GM19438 (cell line): ENCODE measurements around the gene PURA.

ENCODE experiments used
- ATAC-seq: cut with Tn5 transposase; IDR thresholded peaks from one replicate; pipeline ENCODE4 v1.9.1; 2021; ENCODE audit warnings: low read depth; ENCODE audit not compliant: unreplicated experiment

Gene PURA

GRCh38 chr5:140109018-140109758 lies 4.7 kb upstream of the PURA start:
- ATAC-seq = no peak

- no peak for ATAC-seq
Measured at GRCh38 chr5:140109759-140110645, 3.9 kb upstream of the PURA start.

- no peak for ATAC-seq
Measured at GRCh38 chr5:140110646-140110957, 3.3 kb upstream of the PURA start.

GRCh38 chr5:140111011-140111858 lies 2.7 kb upstream of the PURA start:
- ATAC-seq = no peak

- ATAC-seq = no peak
Measured at GRCh38 chr5:140111859-140112551, 1.9 kb upstream of the PURA start.

- ATAC-seq = no peak
Measured at GRCh38 chr5:140112685-140113179, 1.2 kb upstream of the PURA start.

GRCh38 chr5:140113180-140113698 lies 670 bp upstream of the PURA start:
- ATAC-seq = no peak

GRCh38 chr5:140114341-140115185 lies 654 bp downstream of the PURA start:
- peak; percentile 34 for ATAC-seq

- ATAC-seq = no peak
Measured at GRCh38 chr5:140115186-140115500, 1.2 kb downstream of the PURA start.

- no peak for ATAC-seq
Measured at GRCh38 chr5:140116716-140117115, 2.8 kb downstream of the PURA start.

GRCh38 chr5:140117523-140117922 lies 3.6 kb downstream of the PURA start:
- no peak for ATAC-seq

GRCh38 chr5:140118302-140118936 lies 4.5 kb downstream of the PURA start:
- ATAC-seq = no peak

GRCh38 chr5:140125637-140126036 lies 11.7 kb downstream of the PURA start, which contains the start of gene IGIP:
TSS of gene IGIP (plus strand) at chr5:140125937. CDS start at chr5:140128477, 2,540 bp downstream.
- no peak for ATAC-seq

- no peak for ATAC-seq
Measured at GRCh38 chr5:140126315-140127012, 12.6 kb downstream of the PURA start.

- ATAC-seq = no peak
Measured at GRCh38 chr5:140128376-140128775, 14.5 kb downstream of the PURA start.

GRCh38 chr5:140130949-140131733 lies 17.2 kb downstream of the PURA start:
- ATAC-seq = no peak

- no peak for ATAC-seq
Measured at GRCh38 chr5:140131967-140132409, 18.1 kb downstream of the PURA start.
